K562 (cell line): ENCODE results near the gene MAP3K15. TPM values are rescaled to one million over a fixed set of nuclear protein-coding genes. Genes with fewer than 3 reads are reported as not detected.

Experiments
- ATAC-seq: fragments of 200-7000 bp; cut with Tn5 transposase; 3 replicates; pipeline ENCODE4 v1.9.1; 2020; ENCODE audit warnings: moderate library complexity
- BruUV-seq: library from RNA; stranded (reverse); fragments of 400-500 nt; replicated peaks from 2 replicates; lab custom pipeline; 2021; lab: Mats Ljungman, UMichigan
- CTCF ChIA-PET: fragments of 300-600 bp; formaldehyde crosslinking; extraction: SDS; loops from one replicate; lab custom pipeline; 2021; ENCODE audit warnings: low intra/inter-chr PET ratio; lab: Yijun Ruan, JAX
- POLR2A ChIA-PET: fragments of 300-600, 350-650 bp; sonication (Branson Sonifier 250); formaldehyde crosslinking; extraction: SDS; loops from one replicate; lab custom pipeline; 2021; ENCODE audit warnings: antibody characterized with exemption, inconsistent platforms; lab: Yijun Ruan, JAX
- DNase-seq, 4 experiments: peaks; one replicate each; pipeline versions ENCODE4 v3.0.0 to v3.0.0-alpha.2; 2011 to 2018; ENCODE audit warnings: low spot score in 3 of 4, mixed read lengths in 3 of 4; ENCODE audit errors: extremely low read depth in 1 of 4
- FAIRE-seq: peaks from 2 replicates; lab custom pipeline; 2011; peaks lifted over from hg19 to GRCh38; lab: Jason Lieb, UNC
- H2AFZ ChIP-seq: 2 replicates; pipeline ENCODE4 v1.6.0; 2011; ENCODE audit warnings: low read depth, low read length, control low read depth, inconsistent platforms
- H3K27ac ChIP-seq: fragments of 200-600 bp; 3 replicates; pipeline ENCODE4 v1.8.0; 2011; ENCODE audit warnings: low read depth, mild to moderate bottlenecking, control low read depth, inconsistent platforms, low read length, moderate library complexity, mixed read lengths; ENCODE audit errors: extremely low read depth
- H3K27me3 ChIP-seq, 2 experiments: fragments of 300-600 bp in 1 of 2; 2 replicates in 1 of 2; 3 replicates in 1 of 2; pipeline versions ENCODE4 v1.6.0 to v1.8.0; 2011; ENCODE audit warnings: inconsistent platforms in 2 of 2, low read length in 2 of 2, mild to moderate bottlenecking in 1 of 2, mixed read lengths in 1 of 2, moderate library complexity in 1 of 2; ENCODE audit not compliant: control insufficient read depth in 2 of 2, insufficient read depth in 2 of 2
- H3K36me3 ChIP-seq: fragments of 300-600 bp; 3 replicates; pipeline ENCODE4 v1.8.0; 2011; ENCODE audit warnings: mild to moderate bottlenecking, low read length, inconsistent platforms; ENCODE audit not compliant: control insufficient read depth, insufficient read depth
- H3K4me1 ChIP-seq, 2 experiments: fragments of 200-600 bp in 1 of 2; replicated peaks in 1 of 2; 2 replicates in 1 of 2; 3 replicates in 1 of 2; pipeline versions ENCODE4 v1.5.1 to v1.8.0; 2011; ENCODE audit warnings: inconsistent platforms in 2 of 2, low read length in 2 of 2, mild to moderate bottlenecking in 1 of 2, mixed read lengths in 1 of 2, moderate library complexity in 1 of 2; ENCODE audit not compliant: control insufficient read depth in 2 of 2, insufficient read depth in 2 of 2
- H3K4me2 ChIP-seq: 2 replicates; pipeline ENCODE4 v1.6.1; 2011; ENCODE audit warnings: low read length, control low read depth, inconsistent platforms, mixed read lengths; ENCODE audit not compliant: insufficient read depth
- H3K4me3 ChIP-seq: fragments of 200-600 bp; sonication (generic), shearing (Covaris generic); 2 replicates; pipeline ENCODE4 v1.5.1; 2016; ENCODE audit warnings: control low read depth, inconsistent platforms
- H3K79me2 ChIP-seq: fragments of 200-600 bp; 3 replicates; pipeline ENCODE4 v1.8.0; 2011; ENCODE audit warnings: low read length, inconsistent platforms; ENCODE audit not compliant: control insufficient read depth, insufficient read depth
- H3K9ac ChIP-seq, 2 experiments: 2 replicates each; pipeline versions ENCODE4 v1.6.0 to v1.6.1; 2011; ENCODE audit warnings: low read depth in 2 of 2, low read length in 2 of 2, control low read depth in 1 of 2, inconsistent platforms in 1 of 2, mild to moderate bottlenecking in 1 of 2, mixed read lengths in 1 of 2; ENCODE audit not compliant: insufficient read depth in 1 of 2
- H3K9me1 ChIP-seq: one replicate; pipeline ENCODE4 v1.6.0; 2011; ENCODE audit warnings: inconsistent platforms, mild to moderate bottlenecking, low read length, moderate library complexity; ENCODE audit not compliant: control insufficient read depth, insufficient read depth
- H3K9me3 ChIP-seq: replicated peaks from 2 replicates; pipeline ENCODE4 v1.5.1; 2011; ENCODE audit warnings: low read depth, low read length, inconsistent platforms; ENCODE audit not compliant: control insufficient read depth, insufficient read depth
- H4K20me1 ChIP-seq: replicated peaks from 2 replicates; pipeline ENCODE4 v1.6.1; 2011; ENCODE audit warnings: low read length, inconsistent platforms, mixed read lengths; ENCODE audit not compliant: control insufficient read depth, insufficient read depth
- DEAF1 ChIP-seq: fragments of 450-650 bp; formaldehyde crosslinking; IDR thresholded peaks from 2 replicates; pipeline ENCODE4 v1.4.0; 2020; ENCODE audit warnings: mild to moderate bottlenecking, moderate library complexity
- HBP1 ChIP-seq: fragments of 450-650 bp; formaldehyde crosslinking; IDR thresholded peaks from 2 replicates; pipeline ENCODE4 v1.4.0; 2022; ENCODE audit warnings: missing genetic modification characterization
- NCOA4 ChIP-seq: fragments of 450-650 bp; IDR thresholded peaks from 2 replicates; pipeline ENCODE4 v1.6.1; 2018; ENCODE audit warnings: mild to moderate bottlenecking; ENCODE audit not compliant: partially characterized antibody
- PHB ChIP-seq: fragments of 250-450 bp; sonication (Bioruptor Pico); IDR thresholded peaks from 2 replicates; pipeline ENCODE4 v1.5.0; 2021
- SP1 ChIP-seq: sonication (generic); formaldehyde crosslinking; IDR thresholded peaks from 2 replicates; pipeline ENCODE4 v1.8.1; 2022; ENCODE audit warnings: mild to moderate bottlenecking, missing genetic modification reagents
- UBTF ChIP-seq, 2 experiments: IDR thresholded peaks; 2 replicates each; pipeline ENCODE4 v1.6.1; 2012; ENCODE audit warnings: improper control_type of control experiment in 2 of 2, low read depth in 2 of 2, low read length in 2 of 2, borderline replicate concordance in 1 of 2
- WGBS: fragments of 100-300 bp; shearing (Covaris generic); methylation state at CpG from one replicate; pipeline ENCODE4 v1.1.6; 2016; ENCODE audit warnings: low coverage, mixed read lengths; ENCODE audit not compliant: insufficient coverage; ENCODE audit errors: missing lambda C conversion rate; 5-methylcytosine and 5-hydroxymethylcytosine counted together
- in situ Hi-C: fragments of 300-500 bp; cut with MboI; formaldehyde crosslinking; loops from 4 replicates; pipeline ENCODE4 v1.15.0; 2018; ENCODE audit warnings: inconsistent platforms, mixed read lengths
- intact Hi-C: fragments of 100-400 bp; cut with micrococcal nuclease; formaldehyde crosslinking; loops from 2 replicates; pipeline ENCODE4 v1.14.2; 2022
- polyA plus RNA-seq, 8 experiments: library from polyadenylated mRNA; depleted of rRNA in 4 of 8; stranded (reverse) in 5 of 8; unstranded in 3 of 8; fragments of >200 nt; fragmentation: Nextera tagmentation in 2 of 8; fragmentation: Illumina TruSeq in 1 of 8; extraction: Ambion mirVana in 2 of 8; extraction: Trizol in 1 of 8; gene quantifications; 2 replicates each; pipeline versions ENCODE4 v1.2.1 to v1.2.3, GENCODE V29; 2011 to 2014; ENCODE audit warnings: inconsistent platforms in 1 of 8, missing spikeins in 1 of 8
- total RNA-seq, 7 experiments: library from RNA; depleted of rRNA in 6 of 7; stranded (reverse); fragments of >200 nt in 6 of 7; fragmentation: Illumina TruSeq in 2 of 7; extraction: Trizol in 2 of 7; gene quantifications; 2 replicates each; pipeline versions ENCODE4 v1.2.1 to v1.2.3, GENCODE V29; 2011 to 2021; ENCODE audit warnings: low replicate concordance in 1 of 7
- TF ChIP-seq, protein P1 (sequence below): fragments of 450-650 bp; IDR thresholded peaks from 2 replicates; pipeline ENCODE4 v1.6.1; 2016

Gene MAP3K15
- total and polyA plus RNA-seq, 9 of the 15 experiments (the other 6 are each of a cell fraction or from before 2014, with no cell fraction given) = 0.03 to 0.29 (median 0.14) TPM; not detected in 5

GRCh38 chrX:19545651-19546050, 30.3 kb upstream of the MAP3K15 start:
- Histone ChIP-seq H4K20me1 (no peaks in the 10 kb centered on the region; the same call in 1 of the 2 replicates), H3K27me3 (peaks cover 0 to 34% of the 10 kb centered on the region in 2 experiments; a peak in 2 of 5 replicates), H3K27ac (no peak overlapping the region), H3K4me2 (no peak overlapping the region), H3K9ac (no peak overlapping the region), H3K4me1 (no peaks in the 10 kb centered on the region), H2AFZ (no peak overlapping the region), H3K36me3 (no peaks in the 10 kb centered on the region), H3K4me3 (no peak overlapping the region), H3K9me3 (no peaks in the 10 kb centered on the region), H3K9me1 (no peaks in the 10 kb centered on the region), H3K79me2 (no peaks in the 10 kb centered on the region)
- intact Hi-C loops = no loop called here
- BruUV-seq = no TSS peak
- in situ Hi-C loops = no loop called here
- ChIA-PET CTCF (no interaction called here), POLR2A (no interaction called here)
- no peak for FAIRE-seq
- WGBS = 0% methylated on average over 9 of the region's 9 CpGs
- DNase-seq = no peak
- TF ChIP-seq UBTF (IDR thresholded peaks at IDR 0.05; ENCODE audit: borderline replicate concordance in 1 of 2, low read depth in 2 of 2, low read length in 2 of 2) (no peak), PHB (CRISPR knock-in tag) (no peak), SP1 (CRISPR knock-in tag) (no peak), HBP1 (no peak), DEAF1 (no peak), NCOA4 (no peak)
- TF ChIP-seq, protein P1, sequence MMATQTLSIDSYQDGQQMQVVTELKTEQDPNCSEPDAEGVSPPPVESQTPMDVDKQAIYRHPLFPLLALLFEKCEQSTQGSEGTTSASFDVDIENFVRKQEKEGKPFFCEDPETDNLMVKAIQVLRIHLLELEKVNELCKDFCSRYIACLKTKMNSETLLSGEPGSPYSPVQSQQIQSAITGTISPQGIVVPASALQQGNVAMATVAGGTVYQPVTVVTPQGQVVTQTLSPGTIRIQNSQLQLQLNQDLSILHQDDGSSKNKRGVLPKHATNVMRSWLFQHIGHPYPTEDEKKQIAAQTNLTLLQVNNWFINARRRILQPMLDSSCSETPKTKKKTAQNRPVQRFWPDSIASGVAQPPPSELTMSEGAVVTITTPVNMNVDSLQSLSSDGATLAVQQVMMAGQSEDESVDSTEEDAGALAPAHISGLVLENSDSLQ = no peak
- no peak for ATAC-seq
